ENCODE measurements around the gene ZEB2. TPM values are rescaled to one million over a fixed set of nuclear protein-coding genes. Genes with fewer than 3 reads are reported as not detected.

Gene ZEB2
- total RNA-seq, 4 donors from 2014 or later: 168 to 344 (median 251) TPM

GRCh38 chr2:144522897-144523595 lies 3.1 kb upstream of the ZEB2 start:
- ATAC-seq (ENCODE audit: low FRiP score): no peak
- no peak for DNase-seq (ENCODE audit: low spot score)
- no peak for TF ChIP-seq CTCF (IDR thresholded peaks at IDR 0.05)

- ATAC-seq (ENCODE audit: low FRiP score) (no peak), DNase-seq (ENCODE audit: low spot score) (no peak)
- no peak for TF ChIP-seq CTCF (IDR thresholded peaks at IDR 0.05)
Measured at GRCh38 chr2:144522176-144522896, 2.4 kb upstream of the ZEB2 start.

GRCh38 chr2:144521686-144522085 lies 1.8 kb upstream of the ZEB2 start:
- ATAC-seq (ENCODE audit: low FRiP score) (no peak), DNase-seq (ENCODE audit: low spot score) (no peak)
- no peak for TF ChIP-seq CTCF (IDR thresholded peaks at IDR 0.05)

- DNase-seq (ENCODE audit: low spot score) (no peak), ATAC-seq (ENCODE audit: low FRiP score) (no peak)
- no peak for TF ChIP-seq CTCF (IDR thresholded peaks at IDR 0.05)
Measured at GRCh38 chr2:144520756-144521487, 1.0 kb upstream of the ZEB2 start.

- ATAC-seq (ENCODE audit: low FRiP score) (no peak), DNase-seq (ENCODE audit: low spot score) (no peak)
- TF ChIP-seq CTCF (IDR thresholded peaks at IDR 0.05): no peak
Measured at GRCh38 chr2:144519597-144519933, 354 bp downstream of the ZEB2 start.

GRCh38 chr2:144518748-144519596 lies 947 bp downstream of the ZEB2 start:
- DNase-seq (ENCODE audit: low spot score) (no peak), ATAC-seq (ENCODE audit: low FRiP score) (no peak)
- TF ChIP-seq CTCF (IDR thresholded peaks at IDR 0.05): no peak

All from omental fat pad (tissue), 4 donors.